A549 treated with RU486 at 1 μM for 4 hours (cell line): ENCODE data around the gene OR2Y1. TPM values are rescaled to one million over a fixed set of nuclear protein-coding genes. Genes with fewer than 3 reads are reported as not detected.

ENCODE experiments used
- total RNA-seq: library from RNA; stranded (reverse); fragments of 200-300 nt; extraction: Qiagen RNA extraction; gene quantifications from 5 replicates; pipeline ENCODE4 v1.2.3, GENCODE V29; 2022; ENCODE audit warnings: low read depth

The OR2Y1 gene, protein sequence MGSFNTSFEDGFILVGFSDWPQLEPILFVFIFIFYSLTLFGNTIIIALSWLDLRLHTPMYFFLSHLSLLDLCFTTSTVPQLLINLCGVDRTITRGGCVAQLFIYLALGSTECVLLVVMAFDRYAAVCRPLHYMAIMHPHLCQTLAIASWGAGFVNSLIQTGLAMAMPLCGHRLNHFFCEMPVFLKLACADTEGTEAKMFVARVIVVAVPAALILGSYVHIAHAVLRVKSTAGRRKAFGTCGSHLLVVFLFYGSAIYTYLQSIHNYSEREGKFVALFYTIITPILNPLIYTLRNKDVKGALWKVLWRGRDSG
- total RNA-seq = not detected in 5 replicates

DNA sequence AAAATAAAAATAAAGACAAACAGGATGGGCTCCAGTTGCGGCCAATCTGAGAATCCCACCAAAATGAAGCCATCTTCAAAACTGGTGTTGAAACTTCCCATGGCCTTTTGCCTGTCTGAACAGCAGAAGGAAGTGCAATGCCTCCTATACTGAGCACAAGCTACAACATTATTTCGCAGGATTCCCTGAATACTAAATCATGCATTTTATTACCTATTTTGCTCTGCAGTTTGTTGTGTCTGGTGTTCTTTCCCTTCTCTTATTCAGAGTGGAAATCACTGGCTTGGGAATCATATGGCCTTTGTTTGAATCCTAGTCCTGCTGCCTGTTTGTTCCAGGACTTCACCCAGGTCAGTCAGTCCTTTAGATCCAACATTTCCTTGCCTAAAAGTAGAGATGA is at the start of gene OR2Y1:
Gene OR2Y1 (minus strand): TSS at position 101 of the 400 bp plus-strand sequence. CDS start 0 bp downstream, at position 101.

Other genes starting within 250 kb of the OR2Y1 start
- 11.4 to 24.2 TPM (median 21.7 TPM) in 5 replicates for gene CNOT6, start 245.7 kb downstream of the OR2Y1 start, total RNA-seq
- gene SCGB3A1, start 148.6 kb downstream of the OR2Y1 start, total RNA-seq = not detected in 5 replicates
- gene FLT4, start 90.5 kb downstream of the OR2Y1 start, total RNA-seq = 1.7 to 3.4 TPM (median 2.5 TPM) in 5 replicates
- 73.0 to 92.1 TPM (median 86.3 TPM) in 5 replicates for gene MGAT1, start 62.7 kb upstream of the OR2Y1 start, total RNA-seq
- gene ZFP62, start 121.2 kb upstream of the OR2Y1 start, total RNA-seq = 7.8 to 12.7 TPM (median 8.8 TPM) in 5 replicates
- not detected in 5 replicates for gene BTNL8, start 159.1 kb upstream of the OR2Y1 start, total RNA-seq
- not detected in 5 replicates for gene BTNL3, start 248.8 kb upstream of the OR2Y1 start, total RNA-seq